NCI-H2227 (cell line): ENCODE data around the gene CDH13.
"Not testable (repeated sequence)": the region's sequence is repeated elsewhere in the genome, so short reads cannot be mapped to it uniquely, and the experiment has no call there.

ENCODE experiments used
- DNase-seq: peaks from one replicate; lab custom pipeline; 2025; ENCODE audit not compliant: unreplicated experiment; lab: John Stamatoyannopoulos, UW

The CDH13 gene

GRCh38 chr16:82882226-82882625 is 255.5 kb downstream of the CDH13 start:
- DNase-seq = no peak

GRCh38 chr16:82882982-82883835 is 256.4 kb downstream of the CDH13 start:
- DNase-seq = no peak

- DNase-seq = no peak
Observed at GRCh38 chr16:82884320-82884898, 257.6 kb downstream of the CDH13 start.

- DNase-seq = no peak
Observed at GRCh38 chr16:82886146-82886545, 259.4 kb downstream of the CDH13 start.

- no peak for DNase-seq
Observed at GRCh38 chr16:82888591-82889001, 261.8 kb downstream of the CDH13 start.

- DNase-seq = no peak
Observed at GRCh38 chr16:82891424-82891823, 264.7 kb downstream of the CDH13 start.

- DNase-seq = no peak
Observed at GRCh38 chr16:82891918-82892317, 265.1 kb downstream of the CDH13 start.

GRCh38 chr16:82892324-82892723 is 265.6 kb downstream of the CDH13 start:
- DNase-seq = no peak

GRCh38 chr16:82895843-82896242 is 269.1 kb downstream of the CDH13 start:
- no peak for DNase-seq

GRCh38 chr16:82899006-82899405 is 272.2 kb downstream of the CDH13 start:
- DNase-seq = no peak

- DNase-seq = no peak
Observed at GRCh38 chr16:82899731-82900450, 273.1 kb downstream of the CDH13 start.

GRCh38 chr16:82900559-82900958 is 273.8 kb downstream of the CDH13 start:
- DNase-seq = no peak

GRCh38 chr16:82911925-82912324 is 285.2 kb downstream of the CDH13 start:
- DNase-seq = no peak

- DNase-seq = no peak
Observed at GRCh38 chr16:82915139-82915824, 288.5 kb downstream of the CDH13 start.

- DNase-seq = no peak
Observed at GRCh38 chr16:82917886-82918595, 291.3 kb downstream of the CDH13 start.

- no peak for DNase-seq
Observed at GRCh38 chr16:82924075-82924854, 297.5 kb downstream of the CDH13 start.

GRCh38 chr16:82926500-82926899 is 299.7 kb downstream of the CDH13 start:
- DNase-seq = no peak

- not testable (repeated sequence) for DNase-seq
Observed at GRCh38 chr16:82933933-82934332, 307.2 kb downstream of the CDH13 start.

- no peak for DNase-seq
Observed at GRCh38 chr16:82935766-82936165, 309.0 kb downstream of the CDH13 start.
